Measurements from ENCODE around the gene LRRC23.

DNA sequence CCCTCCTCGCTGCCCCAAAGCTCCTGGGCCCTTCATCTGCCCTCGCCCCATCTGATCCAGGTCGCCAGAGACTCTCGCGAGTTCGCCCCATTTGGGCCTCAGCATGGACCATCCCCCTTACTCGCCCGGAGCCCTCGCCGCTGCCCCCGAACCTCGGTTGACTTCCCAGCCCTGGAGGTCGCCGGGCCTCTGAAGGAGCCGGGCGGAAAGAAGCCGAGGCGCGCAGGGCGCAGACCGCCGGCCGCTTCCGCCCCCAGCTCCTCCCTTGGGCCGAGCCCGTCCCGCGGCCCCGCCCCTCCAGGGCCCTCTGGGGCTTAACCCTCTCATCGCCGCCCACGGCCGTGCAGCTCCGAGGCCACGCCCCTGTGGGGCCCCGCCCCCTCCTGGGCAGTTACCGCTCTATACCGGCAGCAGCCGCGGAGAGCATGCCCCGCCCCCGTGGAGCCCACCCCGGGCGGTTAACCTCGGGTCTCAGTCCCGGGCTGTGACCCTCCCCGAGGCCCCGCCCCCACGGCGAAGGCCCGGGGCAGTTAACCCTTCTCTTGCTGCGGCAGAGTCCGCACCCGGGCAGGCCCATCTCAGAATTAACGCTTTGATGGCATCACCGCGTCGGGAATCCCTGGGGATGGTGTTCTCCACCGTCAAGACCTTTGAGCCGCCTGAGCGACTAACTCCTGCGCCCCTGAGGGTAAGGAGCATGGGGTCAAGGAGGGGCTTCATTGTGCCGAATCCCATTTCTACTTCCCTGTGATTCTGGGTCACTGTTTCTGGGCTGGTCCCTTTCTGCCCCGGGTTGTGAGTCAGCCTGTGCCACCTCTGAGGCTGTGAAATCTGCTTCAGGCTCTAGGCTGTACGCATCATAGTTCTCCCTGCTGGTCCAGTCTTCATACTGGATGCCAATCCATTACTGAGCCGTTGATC lies 31.3 kb upstream of the LRRC23 start, which contains the start of gene SPSB2:
- no peak for TF ChIP-seq CTCF (conservative IDR thresholded peaks at IDR 0.05; ENCODE audit: low read depth, low read length)
- no peak for TF ChIP-seq RCOR1 (IDR thresholded peaks at IDR 0.05; ENCODE audit: insufficient replicate concordance, low read length)
- no peak for TF ChIP-seq RAD21 (IDR thresholded peaks at IDR 0.05; ENCODE audit: low read length)
- TF ChIP-seq CEBPB (IDR thresholded peaks at IDR 0.05; ENCODE audit: low read depth, low read length) = no peak
- no peak for TF ChIP-seq CHD1 (IDR thresholded peaks at IDR 0.05; ENCODE audit: low read depth, low read length)
- no peak for TF ChIP-seq POLR2A (IDR thresholded peaks at IDR 0.05; ENCODE audit: low read depth, low read length)
- TF ChIP-seq MAZ (IDR thresholded peaks at IDR 0.05; ENCODE audit: borderline replicate concordance, low read depth, low read length) = peak; percentile 88
- TF ChIP-seq FOS (IDR thresholded peaks at IDR 0.05; ENCODE audit: low read depth, low read length) = no peak
- peak; percentile 78 for TF ChIP-seq MXI1 (IDR thresholded peaks at IDR 0.05; ENCODE audit: borderline replicate concordance, low read depth, low read length)
- no peak for TF ChIP-seq RFX5 (IDR thresholded peaks at IDR 0.05; ENCODE audit: low read depth, low read length)
- no peak for TF ChIP-seq USF2 (IDR thresholded peaks at IDR 0.05; ENCODE audit: low read depth, low read length)
- TF ChIP-seq BHLHE40 (IDR thresholded peaks at IDR 0.05; ENCODE audit: low read depth, low read length) = no peak
